Bone marrow (tissue), 2 donors: Measurements from ENCODE around the gene ATOH8.

ENCODE experiments used
- DNase-seq, 2 donors: peaks; one replicate each; lab custom pipeline; 2025; lab: John Stamatoyannopoulos, UW

ATOH8 gene

GRCh38 chr2:85770369-85770768 lies 16.6 kb downstream of the ATOH8 start:
- DNase-seq, result no peak

GRCh38 chr2:85770786-85771409 lies 17.1 kb downstream of the ATOH8 start:
- no peak for DNase-seq

GRCh38 chr2:85771486-85771885 lies 17.7 kb downstream of the ATOH8 start:
- DNase-seq, result no peak

GRCh38 chr2:85772019-85772745 lies 18.4 kb downstream of the ATOH8 start:
- peak in 1 of 2 donors; percentile 29 for DNase-seq

GRCh38 chr2:85772841-85773491 lies 19.2 kb downstream of the ATOH8 start:
- no peak for DNase-seq

GRCh38 chr2:85773692-85774091 lies 19.9 kb downstream of the ATOH8 start:
- no peak for DNase-seq

GRCh38 chr2:85774126-85774978 lies 20.6 kb downstream of the ATOH8 start:
- no peak for DNase-seq

GRCh38 chr2:85775406-85776381 lies 21.9 kb downstream of the ATOH8 start:
- DNase-seq, result no peak

- no peak for DNase-seq
These were observed 22.9 kb downstream of the ATOH8 start for GRCh38 chr2:85776672-85777071.

- DNase-seq, result no peak
These were observed 23.7 kb downstream of the ATOH8 start for GRCh38 chr2:85777441-85777861.

GRCh38 chr2:85778646-85779379 lies 25.0 kb downstream of the ATOH8 start:
- no peak for DNase-seq

- DNase-seq, result no peak
These were observed 26.0 kb downstream of the ATOH8 start for GRCh38 chr2:85779641-85780315.

GRCh38 chr2:85780316-85781012 lies 26.7 kb downstream of the ATOH8 start:
- no peak for DNase-seq

- no peak for DNase-seq
These were observed 27.2 kb downstream of the ATOH8 start for GRCh38 chr2:85781013-85781332.

- no peak for DNase-seq
These were observed 30.0 kb downstream of the ATOH8 start for GRCh38 chr2:85783796-85784195.

- no peak for DNase-seq
These were observed 30.7 kb downstream of the ATOH8 start for GRCh38 chr2:85784474-85784986.

GRCh38 chr2:85785027-85785822 lies 31.4 kb downstream of the ATOH8 start:
- DNase-seq, result peak in 1 of 2 donors; percentile 33

GRCh38 chr2:85785871-85786270 lies 32.1 kb downstream of the ATOH8 start:
- no peak for DNase-seq
